ACC112 (cell line): ENCODE results near the gene CEP85.

Experiments used
- H2AFZ ChIP-seq: fragments of 200-600 bp; sonication (generic); one replicate; pipeline ENCODE4 v1.6.0; 2017; ENCODE audit warnings: antibody characterized with exemption, low read length; ENCODE audit not compliant: unreplicated experiment
- H3K27ac ChIP-seq: fragments of 200-600 bp; sonication (generic); 2 replicates; pipeline ENCODE4 v1.5.1; 2014; ENCODE audit warnings: low read depth, mild to moderate bottlenecking, antibody characterized with exemption, low read length, moderate library complexity
- H3K27me3 ChIP-seq: fragments of 200-600 bp; sonication (generic); 2 replicates; pipeline ENCODE4 v1.6.1; 2014; ENCODE audit warnings: mild to moderate bottlenecking, antibody characterized with exemption, low read length, moderate library complexity, mixed read lengths; ENCODE audit not compliant: insufficient read depth
- H3K36me3 ChIP-seq: fragments of 200-600 bp; sonication (generic); 2 replicates; pipeline ENCODE4 v1.6.1; 2016; ENCODE audit warnings: mild to moderate bottlenecking, antibody characterized with exemption, low read length, moderate library complexity, mixed read lengths; ENCODE audit not compliant: insufficient read depth
- H3K4me1 ChIP-seq: fragments of 200-600 bp; sonication (generic); one replicate; pipeline ENCODE4 v1.6.1; 2016; ENCODE audit warnings: low read length, mixed read lengths; ENCODE audit not compliant: insufficient read depth, unreplicated experiment, control insufficient read depth
- H3K4me3 ChIP-seq: fragments of 200-600 bp; sonication (generic); 2 replicates; pipeline ENCODE4 v1.5.1; 2014; ENCODE audit warnings: mild to moderate bottlenecking, low read depth, low read length
- H3K79me2 ChIP-seq: fragments of 200-600 bp; sonication (generic); one replicate; pipeline ENCODE4 v1.6.0; 2016; ENCODE audit warnings: low read length; ENCODE audit not compliant: control insufficient read depth, unreplicated experiment, insufficient read depth

Gene CEP85

DNA sequence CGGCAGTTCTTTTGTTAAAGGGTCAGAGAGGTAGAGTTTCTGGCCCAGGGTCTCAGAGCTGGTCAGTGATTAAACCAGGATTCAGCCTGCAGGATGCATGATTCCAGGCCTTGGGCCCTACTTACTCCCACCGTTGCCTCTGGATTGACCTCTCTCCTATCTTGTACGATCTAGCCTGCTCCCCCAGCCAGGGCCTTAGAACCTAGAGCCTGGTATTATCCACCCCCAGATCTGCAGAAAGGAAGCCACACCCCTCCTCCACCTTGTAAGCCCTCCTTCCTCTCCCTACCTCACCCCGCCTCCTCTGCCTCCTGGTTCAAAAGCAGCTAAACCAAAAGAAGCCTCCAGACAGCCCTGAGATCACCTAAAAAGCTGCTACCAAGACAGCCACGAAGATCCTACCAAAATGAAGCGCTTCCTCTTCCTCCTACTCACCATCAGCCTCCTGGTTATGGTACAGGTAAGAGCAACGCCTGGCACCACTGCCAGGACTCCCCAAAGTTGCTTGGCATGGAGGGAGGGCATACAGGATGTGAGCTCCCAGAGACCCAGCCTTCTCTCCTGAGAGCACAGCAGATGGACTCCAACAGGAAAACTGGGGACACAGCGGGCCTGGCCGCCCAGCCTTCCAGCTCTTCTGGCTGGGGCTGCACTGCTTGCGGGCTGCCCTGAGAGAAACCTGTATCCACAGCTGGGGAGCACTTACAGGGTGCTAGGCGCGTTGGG lies 83.8 kb downstream of the CEP85 start, which contains the start of gene CD52:
TSS of gene CD52 (plus strand) at position 347 of the 726 bp plus-strand sequence. CDS start at position 407, 60 bp downstream.
- H2AFZ ChIP-seq, result no peak within 1 kb of the TSS
- no peak within 1 kb of the TSS for H3K27ac ChIP-seq
- H3K27me3 ChIP-seq, result no peaks in the 10 kb centered on the region
- no peaks in the 10 kb centered on the region for H3K36me3 ChIP-seq
- no peak within 1 kb of the TSS for H3K4me3 ChIP-seq
- peaks cover 12% of the 10 kb centered on the region for H3K4me1 ChIP-seq
- no peaks in the 10 kb centered on the region for H3K79me2 ChIP-seq

DNA sequence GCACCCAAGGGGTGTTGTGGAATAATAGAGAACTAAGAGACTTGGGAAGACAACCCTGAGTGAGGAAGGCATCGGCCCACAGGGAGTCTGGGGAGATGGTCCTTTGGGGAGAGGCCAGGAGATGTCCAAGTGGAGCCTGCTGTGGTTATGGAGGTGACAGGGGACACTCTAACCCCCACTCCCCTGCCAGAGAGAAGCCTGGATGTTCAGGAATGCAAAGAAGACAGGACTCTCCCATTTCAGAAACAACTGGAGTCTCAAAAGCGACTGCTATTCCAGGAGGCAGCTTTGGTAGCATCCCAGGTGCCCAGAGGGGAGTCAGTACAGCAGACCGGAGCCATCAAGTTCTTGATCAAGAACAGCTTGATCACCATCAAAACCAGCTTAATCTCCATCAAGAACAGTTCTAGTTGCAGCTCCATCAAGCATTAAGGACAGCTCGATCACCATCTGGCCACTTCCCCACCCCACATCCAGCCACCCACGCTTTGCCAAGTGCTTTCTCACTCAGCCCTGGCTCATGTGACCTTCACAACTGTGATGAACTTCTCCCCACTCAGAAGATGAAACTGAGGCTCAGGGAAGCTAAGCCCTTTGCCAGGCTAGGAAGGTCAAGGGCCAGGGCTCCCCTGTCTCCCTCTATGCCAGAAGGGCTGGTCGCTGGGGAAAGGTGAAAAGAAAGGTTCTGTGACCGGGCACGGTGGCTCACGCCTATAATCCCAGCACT lies 84.5 kb downstream of the CEP85 start:
- Histone ChIP-seq H3K36me3 (no peaks in the 10 kb centered on the region), H3K79me2 (no peaks in the 10 kb centered on the region), H3K27ac (no peak overlapping the region), H3K4me1 (peaks cover 12% of the 10 kb centered on the region), H2AFZ (no peak overlapping the region), H3K4me3 (no peak overlapping the region), H3K27me3 (no peaks in the 10 kb centered on the region)

DNA sequence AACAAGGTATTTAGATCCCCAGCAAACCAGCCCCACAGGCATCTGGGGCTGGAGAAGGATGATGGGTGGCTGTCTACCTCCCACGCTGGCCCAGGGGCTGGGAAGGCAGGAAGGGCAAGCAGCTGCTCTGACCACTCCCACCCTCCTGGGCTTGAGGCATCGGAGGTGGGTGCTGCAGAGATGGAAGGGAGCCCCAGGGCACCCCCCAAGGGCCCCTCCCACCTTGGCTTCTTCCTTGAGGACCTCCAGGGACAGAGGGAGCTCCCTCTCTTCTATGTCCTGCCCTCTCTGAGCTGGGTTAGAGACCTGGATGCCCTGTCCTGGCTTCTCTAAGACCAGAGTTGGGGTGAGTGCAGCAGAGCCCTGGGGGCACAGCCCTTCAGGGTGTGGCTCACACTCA lies 86.9 kb downstream of the CEP85 start:
- H3K27ac ChIP-seq, result no peak overlapping the region
- peak overlapping the region; percentile 70 for H2AFZ ChIP-seq
- no peaks in the 10 kb centered on the region for H3K79me2 ChIP-seq
- H3K36me3 ChIP-seq, result no peaks in the 10 kb centered on the region
- no peaks in the 10 kb centered on the region for H3K27me3 ChIP-seq
- no peak overlapping the region for H3K4me3 ChIP-seq
- H3K4me1 ChIP-seq, result peaks cover 6% of the 10 kb centered on the region

DNA sequence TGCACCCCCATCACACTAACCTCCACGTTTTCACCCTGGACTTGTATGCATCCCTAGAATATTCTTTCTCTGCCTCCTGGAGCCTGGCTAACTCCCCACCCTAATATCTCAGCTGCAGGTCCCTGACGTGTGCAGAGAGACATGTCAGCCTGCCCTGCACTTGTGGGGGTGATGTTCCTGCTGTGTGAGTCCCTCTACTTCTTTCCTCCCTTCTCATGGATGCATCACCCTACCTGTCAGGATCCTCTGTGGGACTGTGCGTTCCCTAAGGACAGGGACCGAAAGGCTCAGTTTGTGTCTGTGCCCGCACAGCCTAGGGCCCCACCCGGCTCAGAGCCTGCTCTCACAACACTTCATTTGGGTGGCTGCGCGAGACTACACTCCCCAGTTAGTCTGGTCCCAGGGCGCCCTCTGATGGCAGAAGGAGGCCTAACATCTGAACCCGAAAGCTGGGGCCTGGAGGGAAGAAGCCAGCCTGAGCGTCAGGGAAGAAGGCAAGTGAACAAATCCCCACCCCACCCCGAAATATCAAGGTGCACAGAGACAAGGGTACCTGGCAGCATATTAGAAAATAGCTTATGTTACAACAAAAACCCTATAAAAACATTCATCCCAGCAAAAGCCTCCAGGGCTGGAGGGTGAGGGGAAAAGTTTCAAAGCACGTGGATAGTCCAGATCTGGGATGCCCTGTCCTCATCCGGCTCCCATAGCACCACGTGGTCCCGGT lies 87.5 kb downstream of the CEP85 start:
- Histone ChIP-seq H3K4me1 (peaks cover 6% of the 10 kb centered on the region), H3K4me3 (no peak overlapping the region), H3K79me2 (no peaks in the 10 kb centered on the region), H3K27ac (no peak overlapping the region), H3K27me3 (no peaks in the 10 kb centered on the region), H3K36me3 (no peaks in the 10 kb centered on the region), H2AFZ (peak overlapping the region; percentile 70)

DNA sequence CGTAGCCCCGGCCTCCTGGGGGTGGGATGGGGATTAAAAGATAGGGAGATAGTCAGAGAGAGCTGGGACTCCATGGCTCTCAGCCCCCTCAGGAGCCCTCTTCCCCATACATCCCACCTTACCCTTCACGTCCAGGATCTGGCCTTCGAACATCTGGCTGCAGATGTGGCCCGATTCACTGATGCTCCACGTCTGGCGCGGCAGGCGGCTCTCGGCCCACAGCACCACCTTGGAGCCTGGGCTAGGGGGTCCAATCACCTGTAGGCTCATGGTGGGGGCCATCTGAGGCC lies 88.0 kb downstream of the CEP85 start:
- no peak overlapping the region for H2AFZ ChIP-seq
- H3K27ac ChIP-seq, result no peak overlapping the region
- no peaks in the 10 kb centered on the region for H3K27me3 ChIP-seq
- H3K4me1 ChIP-seq, result peaks cover 6% of the 10 kb centered on the region
- H3K79me2 ChIP-seq, result no peaks in the 10 kb centered on the region
- no peaks in the 10 kb centered on the region for H3K36me3 ChIP-seq
- no peak overlapping the region for H3K4me3 ChIP-seq

DNA sequence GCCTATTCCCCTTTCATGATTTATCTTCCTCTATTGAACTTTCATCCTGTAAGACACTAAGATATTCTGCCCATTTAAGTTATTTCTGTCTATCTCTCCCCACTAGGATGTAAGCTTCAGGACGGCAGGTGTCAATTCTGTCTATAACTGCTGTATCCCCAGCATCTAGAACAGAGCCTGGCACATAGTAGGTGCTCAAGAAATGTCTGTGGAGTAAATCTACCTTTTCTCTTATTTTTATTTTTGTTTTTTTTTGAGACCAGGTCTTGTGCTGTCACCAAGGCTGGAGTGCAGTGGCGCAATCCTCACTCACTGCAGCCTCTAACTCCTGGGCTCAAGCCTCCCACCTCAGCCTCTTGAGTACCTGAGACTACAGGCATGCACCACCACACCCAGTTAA lies 89.4 kb downstream of the CEP85 start:
- Histone ChIP-seq H3K4me3 (no peak overlapping the region), H2AFZ (no peak overlapping the region), H3K27me3 (no peaks in the 10 kb centered on the region), H3K36me3 (no peaks in the 10 kb centered on the region), H3K79me2 (no peaks in the 10 kb centered on the region), H3K27ac (no peak overlapping the region), H3K4me1 (peaks cover 6% of the 10 kb centered on the region)

DNA sequence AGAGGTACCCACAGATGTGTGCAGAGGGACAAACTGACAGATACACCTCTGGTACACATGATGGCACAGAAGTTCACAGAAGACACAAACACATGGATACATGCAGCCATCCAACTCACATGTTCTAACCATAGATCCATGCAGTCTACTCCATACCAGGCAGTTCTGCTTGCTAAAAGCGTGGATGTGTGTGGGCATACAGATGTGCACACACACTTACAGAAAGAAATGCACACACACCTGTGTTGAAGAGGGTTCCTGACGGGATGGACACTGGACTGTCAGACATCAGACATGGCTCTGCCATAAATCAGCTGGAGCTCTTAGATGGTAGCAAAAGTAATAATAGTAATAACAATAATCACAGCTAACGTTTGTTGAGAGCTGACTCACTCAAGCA lies 90.5 kb downstream of the CEP85 start:
- H3K79me2 ChIP-seq, result no peaks in the 10 kb centered on the region
- no peak overlapping the region for H3K27ac ChIP-seq
- no peak overlapping the region for H3K4me3 ChIP-seq
- H3K36me3 ChIP-seq, result no peaks in the 10 kb centered on the region
- H3K4me1 ChIP-seq, result peaks cover 6% of the 10 kb centered on the region
- no peaks in the 10 kb centered on the region for H3K27me3 ChIP-seq
- no peak overlapping the region for H2AFZ ChIP-seq

DNA sequence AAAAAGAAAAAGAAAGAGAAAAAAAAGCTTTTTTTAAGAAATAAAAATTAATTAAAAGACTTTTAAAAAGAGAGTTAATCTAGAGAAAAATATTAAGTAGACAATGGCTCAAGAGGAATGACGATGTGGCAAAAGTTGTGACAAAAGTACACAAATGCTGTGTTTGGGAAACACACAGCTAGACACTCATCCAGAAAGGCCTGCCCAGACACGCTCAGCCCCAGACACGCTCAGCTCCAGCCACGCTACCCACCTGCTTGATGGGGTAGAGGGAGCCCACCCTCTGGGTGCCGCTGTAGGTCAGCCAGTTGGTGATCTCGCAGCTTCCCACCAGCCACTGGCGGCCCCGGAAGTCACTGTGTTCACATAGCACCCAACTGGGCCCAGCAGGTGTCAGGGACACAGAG lies 94.0 kb downstream of the CEP85 start:
- no peaks in the 10 kb centered on the region for H3K27me3 ChIP-seq
- H2AFZ ChIP-seq, result no peak overlapping the region
- peaks cover 9% of the 10 kb centered on the region for H3K4me1 ChIP-seq
- no peak overlapping the region for H3K27ac ChIP-seq
- no peaks in the 10 kb centered on the region for H3K79me2 ChIP-seq
- no peak overlapping the region for H3K4me3 ChIP-seq
- no peaks in the 10 kb centered on the region for H3K36me3 ChIP-seq
